Stimulated activated CD4-positive, alpha-beta T cell treated with anti-CD3 and anti-CD28 coated beads, Interleukin-1b, Interleukin-23, amount 100 ng/mL, for 1 hour (primary cell): ENCODE measurements around the gene ENG.
"Not testable (repeated sequence)": the region's sequence is repeated elsewhere in the genome, so short reads cannot be mapped to it uniquely, and the experiment has no call there.

Experiments
- DNase-seq, 2 donors: peaks; one replicate each; pipeline ENCODE4 v3.0.0-alpha.2; 2020; ENCODE audit warnings: low read depth in 2 of 2

Gene ENG

GRCh38 chr9:127865645-127866464, 11.4 kb upstream of the ENG start:
- DNase-seq: no peak

DNA sequence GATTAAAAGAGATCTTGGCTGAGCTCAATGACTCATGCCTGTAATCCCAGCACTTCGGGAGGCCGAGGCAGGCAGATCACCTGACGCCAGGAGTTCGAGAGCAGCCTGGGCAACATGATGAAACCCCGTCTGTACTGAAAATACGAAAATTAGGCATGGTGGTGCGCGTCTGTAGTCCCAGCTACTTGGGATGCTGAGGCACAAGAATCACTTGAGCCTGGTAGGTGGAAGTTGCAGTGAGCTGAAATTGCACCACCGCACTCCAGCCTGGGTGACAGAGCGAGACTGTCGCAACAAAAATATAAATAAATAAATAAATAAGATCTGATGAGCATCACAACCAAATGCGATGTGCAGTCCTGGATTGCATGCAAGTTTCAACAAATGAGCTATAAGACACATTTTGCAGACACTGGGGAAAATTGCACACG, 8.7 kb upstream of the ENG start:
- DNase-seq: no peak

DNA sequence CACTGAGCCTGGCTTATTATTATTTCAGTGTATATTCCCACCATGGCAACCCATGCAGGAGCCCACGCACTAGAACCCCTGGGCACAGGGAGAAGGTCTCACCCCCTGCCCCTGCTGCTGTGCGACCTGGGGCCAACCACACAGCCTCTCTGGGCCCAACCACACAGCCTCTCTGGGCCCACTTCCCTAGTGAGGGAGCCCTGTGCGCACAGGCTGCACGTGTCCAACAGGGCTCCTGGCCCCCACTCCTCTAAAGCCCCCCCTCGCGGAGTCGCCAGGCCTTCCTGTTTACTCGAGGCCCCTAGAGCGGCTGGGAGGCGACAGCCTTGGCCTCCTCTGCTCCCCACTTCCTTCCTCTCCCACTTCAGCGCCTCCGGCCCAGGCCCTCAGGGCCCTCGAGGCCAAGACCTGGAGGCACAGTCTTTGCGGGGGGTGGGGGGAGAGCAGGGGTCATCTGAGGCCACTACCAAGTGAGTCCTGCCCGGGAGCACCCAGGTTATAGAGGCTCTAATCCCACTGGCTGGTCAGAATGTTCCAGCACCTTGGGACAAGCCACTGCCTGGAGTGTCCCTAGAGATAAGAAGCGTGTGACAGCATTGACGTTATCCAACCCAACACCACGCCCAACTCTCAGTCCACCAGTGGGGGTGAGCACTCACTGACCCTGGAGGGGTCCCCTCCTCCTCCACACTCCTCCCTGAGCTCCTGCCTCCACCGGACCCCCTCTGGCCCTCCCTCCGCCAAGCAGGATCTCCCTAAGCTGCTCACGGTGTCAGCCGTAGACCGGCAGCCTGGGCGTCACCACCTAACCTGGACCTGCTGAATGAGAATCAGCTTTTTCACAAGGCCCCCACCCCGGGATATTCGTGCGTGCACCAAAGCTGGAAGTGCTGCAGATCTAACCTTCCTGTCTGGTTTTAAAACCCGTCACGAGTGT, 7.9 kb upstream of the ENG start:
- DNase-seq: no peak

- DNase-seq: no peak
These were observed 6.3 kb upstream of the ENG start for GRCh38 chr9:127860779-127861178.

GRCh38 chr9:127860260-127860659, 5.8 kb upstream of the ENG start:
- DNase-seq: no peak

GRCh38 chr9:127858041-127858512, 3.6 kb upstream of the ENG start:
- no peak for DNase-seq

DNA sequence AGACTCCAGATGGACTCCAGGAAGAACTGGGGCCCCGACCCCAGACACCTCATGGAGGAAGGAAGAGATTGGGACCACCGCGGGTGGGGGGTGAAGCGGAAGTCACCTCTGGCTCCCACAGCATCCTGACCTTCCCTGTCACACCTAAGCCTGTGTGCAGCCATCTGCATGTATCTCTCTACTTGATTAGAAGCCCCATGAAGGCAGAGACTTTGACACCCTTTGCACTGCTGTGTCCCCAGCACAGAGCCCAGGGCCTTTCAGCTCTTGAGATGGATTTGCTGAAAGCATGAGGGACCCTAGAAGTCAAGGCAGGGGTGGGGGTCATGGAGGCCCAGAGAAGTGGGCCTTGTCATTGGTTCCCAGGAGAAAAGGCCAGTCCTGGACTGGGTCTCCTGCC, 2.8 kb upstream of the ENG start:
- no peak for DNase-seq

DNA sequence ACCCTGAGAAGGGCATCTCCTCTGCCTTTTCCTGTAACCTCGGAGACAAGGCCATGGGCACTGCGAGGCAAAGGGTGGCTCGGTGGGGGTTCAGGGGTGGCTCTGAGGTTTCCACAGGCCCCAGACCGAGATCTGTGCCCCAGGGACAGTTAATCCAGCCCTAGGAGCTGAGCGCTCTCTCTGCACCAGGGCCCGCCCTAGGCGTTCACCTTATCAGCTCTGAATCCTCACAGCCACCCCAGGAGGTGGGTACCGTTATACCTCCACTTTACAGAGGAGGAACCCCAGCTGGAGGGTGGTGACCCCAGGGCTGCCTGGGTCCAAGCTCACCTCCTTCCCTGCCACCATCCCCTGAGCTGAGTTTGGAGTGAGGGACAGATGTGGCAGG, 2.3 kb upstream of the ENG start:
- DNase-seq: no peak

DNA sequence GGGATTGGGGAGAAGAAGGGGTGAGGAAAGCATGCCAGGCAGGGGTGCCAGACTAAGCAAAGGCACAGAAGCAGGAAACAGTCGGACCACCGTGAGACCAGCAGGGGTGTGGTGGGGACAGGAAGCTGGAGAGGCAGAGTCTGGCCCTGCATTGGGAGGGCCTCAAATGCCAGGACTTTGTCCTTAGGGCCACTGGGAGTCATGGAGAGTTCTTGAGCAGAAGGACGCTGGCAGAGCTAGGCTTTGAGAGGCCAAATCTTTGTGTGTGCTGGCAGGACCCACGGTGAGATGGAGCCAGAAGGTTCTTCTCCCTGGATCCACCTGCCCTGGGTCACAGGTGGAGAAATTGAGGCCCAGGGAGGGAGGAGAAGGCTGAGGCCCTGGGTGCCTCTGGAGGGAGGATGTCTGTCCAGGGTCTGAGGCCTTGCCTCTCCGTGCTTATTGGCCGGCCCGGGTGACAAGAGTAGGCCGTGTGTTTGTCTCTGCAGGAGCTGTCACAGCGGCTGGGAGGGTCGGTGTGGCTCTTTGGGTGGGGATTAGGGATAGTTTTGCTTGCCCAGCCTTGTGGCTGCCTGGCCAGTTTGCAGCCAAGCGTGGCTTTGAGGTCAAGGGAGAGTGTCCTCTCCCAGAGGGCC, 1.8 kb upstream of the ENG start:
- no peak for DNase-seq

DNA sequence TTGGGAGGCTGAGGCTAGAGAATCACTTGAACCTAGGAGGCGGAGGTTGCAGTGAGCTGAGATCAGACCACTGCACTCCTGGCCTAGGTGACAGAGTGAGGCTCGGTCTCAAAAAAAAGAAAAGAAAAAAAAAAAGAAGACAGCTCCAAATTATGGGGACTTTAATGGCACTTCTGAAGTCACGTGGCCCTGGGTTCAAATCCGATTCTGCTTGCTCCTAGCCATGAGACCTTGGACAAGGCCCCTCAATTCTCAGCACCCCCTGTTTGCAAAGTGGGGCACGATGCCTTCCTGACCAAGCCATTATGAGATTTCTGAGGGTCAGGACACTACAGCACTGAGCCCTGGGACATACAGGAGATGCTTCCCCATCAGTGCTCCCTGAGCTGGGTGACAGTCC, 1.1 kb upstream of the ENG start:
- no peak for DNase-seq

DNA sequence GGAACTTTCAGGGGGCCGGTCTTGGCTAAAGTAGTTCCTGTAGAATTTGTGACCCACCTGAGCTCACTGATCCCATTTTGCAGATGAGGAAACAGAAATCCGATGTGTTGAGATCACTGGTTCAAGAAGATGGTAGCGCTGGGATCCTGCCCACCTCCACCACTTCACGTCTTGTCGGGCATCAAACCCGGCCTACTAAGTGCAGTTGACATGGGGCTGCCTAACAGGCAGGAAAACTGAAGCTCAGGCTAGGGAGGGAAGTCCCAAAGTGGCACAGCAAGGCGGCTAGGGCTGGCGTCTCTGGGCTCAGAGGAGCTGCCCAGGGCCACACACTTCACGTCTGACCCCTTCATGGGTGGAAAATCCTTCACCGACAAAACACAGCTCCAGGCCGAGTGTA, 502 bp upstream of the ENG start:
- no peak for DNase-seq

DNA sequence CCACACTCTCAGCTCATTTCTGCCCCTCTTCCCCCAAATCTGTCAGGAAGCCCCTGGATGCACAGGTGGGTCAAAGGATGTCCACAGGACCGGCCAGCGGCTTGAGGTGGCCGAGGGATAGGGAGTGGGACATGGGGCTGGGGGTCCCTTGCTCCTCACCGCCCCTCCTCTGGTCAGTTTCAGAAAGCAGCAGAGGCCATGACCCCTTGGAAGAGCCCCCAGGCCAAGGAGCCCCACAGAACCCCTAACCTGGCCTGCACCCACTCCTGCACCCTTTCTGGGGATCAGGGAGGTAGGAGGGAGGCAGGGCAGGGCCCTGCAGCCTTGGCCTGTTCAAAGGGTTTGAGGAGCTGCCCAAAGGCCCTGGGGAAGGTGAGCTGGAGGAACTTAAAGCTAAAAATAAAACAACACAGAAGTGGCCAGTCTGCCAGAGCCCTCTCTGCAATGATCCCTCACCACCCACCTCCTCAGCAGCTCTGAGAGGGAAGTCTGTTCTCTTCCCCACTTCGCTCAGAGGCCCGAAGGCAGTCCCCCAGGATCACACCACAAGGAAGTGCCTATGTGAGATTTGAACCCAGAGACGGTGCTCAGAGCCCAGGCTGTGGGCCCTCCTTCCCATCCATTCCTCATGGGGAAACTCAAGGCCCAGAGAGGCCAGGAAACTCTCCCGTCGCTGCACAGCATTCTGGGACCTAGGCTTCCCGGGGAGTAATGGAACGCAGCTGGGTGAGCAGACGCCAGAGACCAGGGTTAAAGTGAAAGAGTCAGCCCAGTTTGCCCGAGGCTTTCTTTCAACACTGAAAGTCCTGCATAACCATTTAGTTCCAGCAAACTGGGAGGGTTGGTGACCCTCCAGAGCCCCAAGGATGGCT, 910 bp downstream of the ENG start:
- DNase-seq: no peak

DNA sequence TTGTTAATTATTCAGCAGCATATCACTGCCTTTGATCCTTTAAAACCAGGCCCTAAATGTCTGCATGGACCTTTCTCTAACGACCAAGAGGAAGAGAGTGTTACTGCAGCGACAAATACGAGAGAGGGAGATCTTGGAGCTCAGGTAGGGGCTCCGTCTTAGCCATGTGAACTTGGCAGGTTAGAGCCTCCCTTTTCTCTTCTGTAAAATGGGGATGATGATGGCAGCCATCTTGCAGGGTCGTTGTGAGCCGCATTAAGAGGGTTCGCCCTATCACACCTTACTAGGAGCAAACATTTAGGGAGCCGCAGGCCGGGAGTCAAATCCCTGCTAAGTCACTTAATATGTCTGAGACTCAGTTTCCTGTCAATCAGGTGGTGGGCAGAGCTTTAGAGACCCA, 1.6 kb downstream of the ENG start:
- no peak for DNase-seq

DNA sequence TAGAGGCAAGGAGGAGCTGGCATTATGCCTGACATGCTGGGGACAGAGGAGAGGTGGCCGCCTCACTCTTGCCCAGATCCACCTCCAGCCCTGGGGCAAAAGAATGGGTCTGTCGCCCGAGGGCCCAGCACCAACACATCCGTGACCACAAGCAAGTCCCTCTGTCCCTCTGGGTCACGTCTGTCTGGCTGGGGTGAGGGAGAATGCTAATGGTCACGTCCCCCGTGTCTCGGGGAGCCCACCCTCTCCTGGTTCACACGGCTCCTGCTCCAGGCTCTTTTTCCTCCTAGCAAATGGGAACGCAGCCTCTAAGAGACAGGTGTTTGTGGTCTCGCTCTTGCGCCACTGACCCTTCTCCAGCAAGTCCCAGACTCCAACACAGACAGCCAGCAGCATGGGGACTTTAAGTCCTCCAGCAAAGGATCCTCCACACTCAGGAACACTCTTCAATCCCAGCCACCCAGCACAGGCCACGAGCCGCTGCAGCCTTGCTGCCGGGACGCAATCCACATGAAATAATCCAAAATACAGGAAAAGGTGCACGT, 4.1 kb downstream of the ENG start:
- no peak for DNase-seq

GRCh38 chr9:127848756-127849504, 5.5 kb downstream of the ENG start:
- DNase-seq: no peak

- DNase-seq: no peak
These were observed 6.4 kb downstream of the ENG start for GRCh38 chr9:127847833-127848755.

DNA sequence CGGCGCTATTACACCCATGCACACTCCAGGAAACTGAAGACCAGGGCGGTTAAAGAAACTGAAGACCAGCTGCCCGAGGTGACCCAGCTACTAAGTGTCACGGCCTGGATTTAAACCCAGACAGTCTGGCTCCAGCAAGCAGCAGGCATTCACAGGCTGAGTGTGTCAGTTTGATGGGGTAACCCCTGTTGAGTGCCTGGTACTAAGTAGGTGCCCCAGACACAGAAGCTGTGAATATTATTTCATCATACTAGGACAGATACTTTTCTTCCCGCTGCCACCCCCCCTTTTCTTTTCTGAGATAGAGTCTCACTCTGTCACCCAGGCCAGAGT, 7.3 kb downstream of the ENG start:
- no peak for DNase-seq

- DNase-seq: no peak
These were observed 7.8 kb downstream of the ENG start for GRCh38 chr9:127846443-127847177.

- DNase-seq: not testable (repeated sequence)
These were observed 8.8 kb downstream of the ENG start for GRCh38 chr9:127845619-127846018.
